HG02970 (cell line): Measurements from ENCODE around the gene TBC1D22A.
"Not testable (repeated sequence)": the region's sequence is repeated elsewhere in the genome, so short reads cannot be mapped to it uniquely, and the experiment has no call there.

ENCODE experiments used
- ATAC-seq: cut with Tn5 transposase; IDR thresholded peaks from one replicate; pipeline ENCODE4 v1.9.1; 2021; ENCODE audit warnings: mild to moderate bottlenecking, moderate library complexity, moderate number of reproducible peaks; ENCODE audit not compliant: unreplicated experiment, low FRiP score

TBC1D22A gene

GRCh38 chr22:47047321-47048122, 285.1 kb downstream of the TBC1D22A start:
- no peak for ATAC-seq

- ATAC-seq, result no peak
These were observed 285.9 kb downstream of the TBC1D22A start for GRCh38 chr22:47048123-47049077.

GRCh38 chr22:47049078-47049624, 286.7 kb downstream of the TBC1D22A start:
- no peak for ATAC-seq

- ATAC-seq, result not testable (repeated sequence)
These were observed 287.4 kb downstream of the TBC1D22A start for GRCh38 chr22:47049736-47050400.

GRCh38 chr22:47050401-47051051, 288.1 kb downstream of the TBC1D22A start:
- no peak for ATAC-seq

- ATAC-seq, result no peak
These were observed 289.1 kb downstream of the TBC1D22A start for GRCh38 chr22:47051441-47052071.

- no peak for ATAC-seq
These were observed 290.0 kb downstream of the TBC1D22A start for GRCh38 chr22:47052236-47053012.

- no peak for ATAC-seq
These were observed 290.7 kb downstream of the TBC1D22A start for GRCh38 chr22:47053013-47053725.

GRCh38 chr22:47053726-47054141, 291.3 kb downstream of the TBC1D22A start:
- no peak for ATAC-seq

- ATAC-seq, result no peak
These were observed 292.0 kb downstream of the TBC1D22A start for GRCh38 chr22:47054231-47055072.

- no peak for ATAC-seq
These were observed 292.6 kb downstream of the TBC1D22A start for GRCh38 chr22:47055073-47055355.

- ATAC-seq, result no peak
These were observed 293.0 kb downstream of the TBC1D22A start for GRCh38 chr22:47055461-47055860.

- no peak for ATAC-seq
These were observed 293.5 kb downstream of the TBC1D22A start for GRCh38 chr22:47055921-47056320.

- no peak for ATAC-seq
These were observed 293.9 kb downstream of the TBC1D22A start for GRCh38 chr22:47056361-47056760.

GRCh38 chr22:47056776-47057470, 294.5 kb downstream of the TBC1D22A start:
- no peak for ATAC-seq

GRCh38 chr22:47057916-47058585, 295.6 kb downstream of the TBC1D22A start:
- ATAC-seq, result no peak
